NCI-H2029 treated with DMSO at 0.1 percent for 48 hours (cell line): ENCODE results near the gene RPGRIP1L.

Experiments
- DNase-seq: peaks from one replicate; lab custom pipeline; 2025; lab: John Stamatoyannopoulos, UW

Gene RPGRIP1L

GRCh38 chr16:53600616-53601015 is 103.0 kb downstream of the RPGRIP1L start:
- no peak for DNase-seq

DNA sequence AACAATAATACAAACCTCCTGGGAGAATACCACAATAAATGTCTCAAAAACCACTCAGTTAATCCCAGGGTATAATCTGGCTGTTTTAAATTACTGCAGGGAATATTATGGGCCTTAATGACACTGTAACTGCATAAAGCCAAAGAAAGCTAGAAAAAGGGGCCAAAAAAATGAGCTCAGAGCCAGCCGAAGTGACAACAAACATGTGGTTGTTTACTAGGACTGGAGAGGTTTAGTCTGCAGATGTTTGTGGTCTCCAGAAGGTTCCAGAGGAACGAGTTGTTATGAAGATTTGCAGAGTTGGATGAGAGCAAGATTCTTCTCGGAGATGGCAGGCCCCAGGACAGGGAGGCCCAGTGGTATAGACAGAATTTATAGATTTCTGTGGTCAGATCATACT is 103.5 kb downstream of the RPGRIP1L start:
- DNase-seq = no peak

- DNase-seq = no peak
Measured at GRCh38 chr16:53599548-53599947, 104.1 kb downstream of the RPGRIP1L start.

- no peak for DNase-seq
Measured at GRCh38 chr16:53598511-53599275, 105.0 kb downstream of the RPGRIP1L start.

DNA sequence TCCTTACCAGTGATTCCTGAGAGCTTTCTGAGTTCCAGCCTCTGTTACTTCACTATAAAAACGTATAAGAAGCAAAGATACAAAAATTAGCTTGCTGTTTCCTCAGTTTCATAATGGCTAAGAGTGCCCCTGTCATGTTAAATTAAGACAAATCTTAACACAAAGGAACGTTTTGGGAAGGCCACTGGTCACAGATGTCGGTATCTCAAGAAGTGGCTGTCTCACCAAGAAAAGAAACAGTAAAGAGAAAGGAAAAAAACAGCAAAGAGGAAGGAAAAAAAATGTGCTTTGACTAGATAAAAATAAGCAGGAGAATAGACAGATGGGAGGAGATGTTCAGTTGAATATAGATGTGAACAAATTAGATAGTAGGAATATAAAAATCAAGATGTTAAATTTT is 105.9 kb downstream of the RPGRIP1L start:
- DNase-seq = no peak

GRCh38 chr16:53588081-53588648 is 115.5 kb downstream of the RPGRIP1L start:
- no peak for DNase-seq

GRCh38 chr16:53583401-53583800 is 120.3 kb downstream of the RPGRIP1L start:
- no peak for DNase-seq

- no peak for DNase-seq
Measured at GRCh38 chr16:53581784-53582183, 121.9 kb downstream of the RPGRIP1L start.

GRCh38 chr16:53580038-53580802 is 123.4 kb downstream of the RPGRIP1L start:
- no peak for DNase-seq

DNA sequence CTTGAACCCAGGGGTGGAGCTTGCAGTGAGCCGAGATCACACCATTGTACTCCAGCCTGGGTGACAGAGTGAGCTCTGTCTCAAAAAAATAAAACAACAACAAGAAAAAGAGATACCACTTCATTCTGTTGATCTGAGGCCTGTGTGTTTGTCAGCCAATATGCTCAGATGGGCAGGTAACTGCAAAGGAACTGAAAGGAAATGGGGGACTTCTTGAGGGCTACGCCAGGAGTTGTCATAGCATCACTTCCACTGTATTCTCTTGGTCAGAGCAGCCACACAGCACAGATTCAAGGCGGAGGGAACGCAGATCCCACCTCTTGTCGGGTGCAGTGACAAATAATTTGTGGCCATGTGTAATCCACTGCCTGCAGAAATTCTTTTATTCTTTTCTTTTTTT is 126.8 kb downstream of the RPGRIP1L start:
- DNase-seq = no peak

DNA sequence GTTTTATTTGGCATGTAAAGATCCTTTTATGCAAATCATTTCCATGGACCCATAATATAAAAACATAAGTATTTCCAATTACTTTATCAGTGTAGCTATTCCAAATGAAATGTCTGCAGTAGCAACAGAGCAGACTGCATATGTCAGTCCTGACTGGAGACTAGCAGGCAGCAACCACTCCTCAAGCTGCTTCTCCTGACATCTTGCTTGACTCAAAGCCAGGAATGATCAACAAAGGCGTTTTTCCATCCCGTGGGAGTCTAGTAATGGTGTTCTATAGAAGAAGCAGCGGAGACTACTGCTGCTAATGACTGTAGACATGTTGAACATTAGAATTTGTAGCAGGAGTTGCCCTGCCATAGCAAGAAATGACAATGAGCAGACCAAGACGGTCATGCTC is 127.4 kb downstream of the RPGRIP1L start:
- no peak for DNase-seq

DNA sequence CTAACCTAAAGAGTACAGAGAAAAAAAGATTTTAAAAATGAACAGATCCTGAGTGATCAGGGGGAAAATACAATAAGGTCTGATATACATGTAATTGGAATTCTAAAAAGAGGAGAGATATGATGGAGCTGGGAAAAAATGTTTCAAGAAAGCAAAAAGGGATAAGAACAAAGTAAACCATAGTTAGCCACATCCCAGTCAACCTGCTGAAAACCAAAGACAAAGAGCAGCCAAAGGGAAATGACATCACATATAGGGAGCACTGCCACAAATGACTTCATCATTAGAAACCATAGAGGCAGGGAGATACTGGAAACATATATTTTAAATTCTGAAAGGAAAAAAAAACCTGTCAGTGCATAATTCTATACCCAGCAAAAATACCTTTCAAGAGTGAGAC is 131.9 kb downstream of the RPGRIP1L start:
- no peak for DNase-seq

- DNase-seq = no peak
Measured at GRCh38 chr16:53566552-53567245, 137.0 kb downstream of the RPGRIP1L start.

DNA sequence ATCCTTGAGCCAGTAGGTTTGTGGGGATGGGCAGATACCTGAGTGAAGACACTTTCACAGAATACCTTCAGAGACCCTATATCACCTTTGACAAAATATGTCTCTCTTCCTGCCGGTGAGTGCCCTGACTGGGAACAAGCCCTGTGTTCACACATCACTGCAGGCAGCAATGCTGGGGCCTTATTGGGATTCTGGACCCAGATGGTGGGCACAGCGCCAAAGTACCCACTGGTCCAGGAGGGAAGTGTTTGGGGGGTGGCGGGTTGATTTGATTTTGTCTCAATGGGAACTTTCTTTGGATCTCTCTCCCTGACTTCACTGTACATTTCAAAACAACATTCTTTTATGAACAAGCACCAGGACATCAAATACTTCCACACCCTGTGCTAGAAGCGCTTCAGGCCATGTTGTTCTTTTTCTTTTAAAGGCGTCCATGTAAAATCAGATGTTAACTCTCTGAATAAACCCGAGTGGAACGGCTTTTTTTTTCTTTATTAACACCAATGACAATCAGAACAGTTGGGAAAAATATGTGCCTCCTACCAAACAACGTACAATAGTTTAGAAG is 138.3 kb downstream of the RPGRIP1L start:
- no peak for DNase-seq

- DNase-seq = no peak
Measured at GRCh38 chr16:53563426-53563825, 140.2 kb downstream of the RPGRIP1L start.

DNA sequence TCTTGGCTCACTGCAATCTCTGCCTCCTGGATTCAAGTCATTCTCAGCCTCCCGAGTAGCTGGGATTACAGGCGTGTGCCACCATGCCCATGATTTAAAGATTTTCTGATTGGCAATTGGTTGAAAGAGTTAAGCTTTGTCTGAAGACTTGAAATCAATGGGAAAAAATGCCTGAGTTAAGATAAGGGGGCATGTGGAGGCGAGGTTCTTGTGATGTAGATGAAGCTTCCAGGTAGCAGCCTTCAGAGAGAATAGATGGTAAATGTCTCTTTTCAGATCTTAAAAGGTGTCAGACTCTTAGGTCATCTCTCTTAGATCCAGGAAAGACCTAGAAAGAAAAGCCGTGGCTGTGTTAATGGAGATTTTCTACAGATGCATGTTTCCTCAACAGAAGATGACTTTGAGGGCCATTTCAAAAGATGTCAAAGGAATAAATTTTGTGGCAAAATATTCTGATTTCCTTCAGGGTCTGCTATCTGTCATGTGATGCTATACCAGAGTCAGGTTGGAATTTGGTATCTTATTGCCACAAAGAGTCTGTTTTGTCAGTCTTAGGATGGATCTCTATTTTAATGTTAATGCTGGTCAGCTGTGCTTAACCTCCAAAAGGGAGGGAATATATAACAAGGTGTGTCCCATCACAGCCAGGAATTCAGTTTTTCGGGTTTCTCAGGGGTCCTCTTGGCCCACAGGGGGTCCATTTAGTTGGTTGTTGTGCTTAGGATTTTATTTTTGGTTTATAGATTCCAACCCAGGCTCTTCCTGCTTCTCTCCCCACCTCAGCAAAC is 142.4 kb downstream of the RPGRIP1L start:
- no peak for DNase-seq

- no peak for DNase-seq
Measured at GRCh38 chr16:53559270-53559951, 144.2 kb downstream of the RPGRIP1L start.

- DNase-seq = no peak
Measured at GRCh38 chr16:53558710-53559109, 144.9 kb downstream of the RPGRIP1L start.

DNA sequence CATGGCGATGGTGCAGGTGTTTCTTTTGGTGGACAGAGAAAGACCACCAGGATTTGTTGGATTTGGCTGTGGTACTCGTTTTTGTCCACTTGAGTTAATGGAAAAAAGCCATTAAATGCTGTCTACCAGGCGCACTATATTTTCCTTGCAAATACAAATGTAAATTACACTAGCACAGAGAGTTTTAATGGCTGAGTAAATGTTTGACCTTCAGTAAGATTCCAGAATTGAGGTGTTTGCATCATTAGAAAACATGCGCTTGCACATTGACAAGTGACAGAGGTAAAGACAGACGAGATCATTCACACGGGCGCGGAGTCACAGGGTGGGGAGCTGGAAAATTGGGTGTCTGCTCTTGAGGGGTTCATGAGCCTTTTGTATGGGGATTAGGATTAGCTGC is 147.1 kb downstream of the RPGRIP1L start:
- DNase-seq = no peak

- peak; percentile 10 for DNase-seq
Measured at GRCh38 chr16:53549970-53550690, 153.5 kb downstream of the RPGRIP1L start.
